Putamen (tissue), 1 donor: ENCODE measurements around the gene EVA1C.

Experiments
- DNase-seq: peaks from one replicate; pipeline ENCODE4 v3.0.0-alpha.2; 2016; ENCODE audit warnings: low spot score

The EVA1C gene

DNA sequence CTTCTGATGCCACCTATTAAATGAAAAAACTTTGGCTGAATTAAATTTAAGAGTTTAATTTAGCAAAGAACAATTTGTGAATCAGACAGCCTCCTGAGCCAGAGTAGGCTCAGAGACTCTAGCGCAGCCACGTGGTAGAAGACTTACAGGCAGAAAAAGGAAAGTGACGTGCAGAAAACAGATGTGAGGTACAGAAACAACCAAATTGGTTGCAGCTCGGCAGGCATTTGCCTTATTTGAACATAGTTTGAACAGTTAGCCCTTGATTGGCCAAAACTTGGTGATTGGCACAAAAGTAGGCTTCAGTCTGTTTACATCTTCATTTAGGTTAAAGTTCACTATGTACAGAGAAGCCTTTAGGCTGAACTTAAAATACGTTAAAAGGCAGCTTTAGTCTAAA is 149.9 kb downstream of the EVA1C start:
- no peak for DNase-seq

DNA sequence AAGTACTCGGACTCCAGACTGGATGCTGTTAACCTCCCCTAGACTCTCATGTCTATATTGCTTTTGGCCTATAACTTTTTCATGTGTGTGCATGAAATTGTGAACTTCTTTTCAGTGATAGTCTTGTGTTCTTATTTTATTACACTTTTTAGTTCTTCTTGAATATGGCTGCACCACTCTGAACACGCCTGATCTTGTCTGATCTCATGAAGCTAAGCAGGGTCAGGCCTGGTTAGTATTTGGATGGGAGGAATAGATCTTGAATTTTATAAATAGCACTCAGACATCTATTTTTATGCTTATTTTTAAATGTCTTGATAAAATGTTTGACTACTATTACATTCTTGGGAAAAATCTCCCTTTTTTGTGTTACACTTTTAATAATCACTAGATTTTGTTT is 150.4 kb downstream of the EVA1C start:
- DNase-seq: no peak
